Mesothelial cell of epicardium (in vitro differentiated cells): ENCODE data around the gene EPS15. TPM values are rescaled to one million over a fixed set of nuclear protein-coding genes. Genes with fewer than 3 reads are reported as not detected.

Experiments used
- DNase-seq, 2 experiments: peaks; one replicate each; pipeline ENCODE4 v3.0.0; 2021; ENCODE audit warnings: low spot score in 2 of 2; ENCODE audit not compliant: unreplicated experiment in 2 of 2
- H3K27ac Mint-ChIP-seq: 2 replicates; pipeline ENCODE4 v1.8.0; 2021; ENCODE audit warnings: mixed read lengths
- H3K27me3 Mint-ChIP-seq: 2 replicates; pipeline ENCODE4 v1.8.0; 2021; ENCODE audit warnings: low read depth, mixed read lengths
- H3K36me3 Mint-ChIP-seq: 2 replicates; pipeline ENCODE4 v1.8.0; 2021; ENCODE audit warnings: mixed read lengths
- H3K4me1 Mint-ChIP-seq: 2 replicates; pipeline ENCODE4 v1.8.0; 2021; ENCODE audit warnings: mixed read lengths
- H3K4me3 Mint-ChIP-seq: 2 replicates; pipeline ENCODE4 v1.8.0; 2021; ENCODE audit warnings: mild to moderate bottlenecking, moderate library complexity, mixed read lengths
- H3K9me3 Mint-ChIP-seq: 2 replicates; pipeline ENCODE4 v1.8.0; 2021; ENCODE audit warnings: mixed read lengths
- CTCF ChIP-seq: fragments of 200-600 bp; sonication (generic); IDR thresholded peaks from one replicate; pipeline ENCODE4 v1.5.0; 2021; ENCODE audit warnings: antibody characterized with exemption; ENCODE audit not compliant: unreplicated experiment
- total RNA-seq: library from RNA; stranded (reverse); gene quantifications from 3 replicates; pipeline ENCODE4 v1.2.1, GENCODE V29; 2021

Gene EPS15
- total RNA-seq, 1 donor from 2014 or later: 52.5 TPM

GRCh38 chr1:51321924-51322280, 197.2 kb downstream of the EPS15 start:
- Mint-ChIP-seq H3K36me3 (no peaks in the 10 kb centered on the region), H3K9me3 (no peaks in the 10 kb centered on the region), H3K4me1 (peaks cover 19% of the 10 kb centered on the region), H3K27ac (no peak overlapping the region), H3K27me3 (no peaks in the 10 kb centered on the region), H3K4me3 (no peak overlapping the region)
- TF ChIP-seq CTCF: no peak
- no peak for DNase-seq

GRCh38 chr1:51320967-51321923, 197.8 kb downstream of the EPS15 start:
- Mint-ChIP-seq H3K36me3 (no peaks in the 10 kb centered on the region), H3K4me1 (peaks cover 19% of the 10 kb centered on the region), H3K4me3 (no peak overlapping the region), H3K9me3 (no peaks in the 10 kb centered on the region), H3K27me3 (no peaks in the 10 kb centered on the region), H3K27ac (no peak overlapping the region)
- no peak for DNase-seq
- TF ChIP-seq CTCF: no peak

- Mint-ChIP-seq H3K4me1 (peaks cover 29% of the 10 kb centered on the region), H3K4me3 (no peak overlapping the region), H3K27ac (no peak overlapping the region), H3K9me3 (no peaks in the 10 kb centered on the region), H3K27me3 (no peaks in the 10 kb centered on the region), H3K36me3 (no peaks in the 10 kb centered on the region)
- TF ChIP-seq CTCF: no peak
- no peak for DNase-seq
Observed at GRCh38 chr1:51317798-51318197, 201.3 kb downstream of the EPS15 start.

- H3K36me3 Mint-ChIP-seq: no peaks in the 10 kb centered on the region
- no peaks in the 10 kb centered on the region for H3K27me3 Mint-ChIP-seq
- no peak overlapping the region for H3K27ac Mint-ChIP-seq
- H3K4me1 Mint-ChIP-seq: peaks cover 29% of the 10 kb centered on the region
- no peaks in the 10 kb centered on the region for H3K9me3 Mint-ChIP-seq
- no peak overlapping the region for H3K4me3 Mint-ChIP-seq
- TF ChIP-seq CTCF: no peak
- DNase-seq: no peak
Observed at GRCh38 chr1:51316846-51317120, 202.3 kb downstream of the EPS15 start.

GRCh38 chr1:51316113-51316845, 202.8 kb downstream of the EPS15 start:
- H3K27ac Mint-ChIP-seq: no peak overlapping the region
- no peaks in the 10 kb centered on the region for H3K36me3 Mint-ChIP-seq
- TF ChIP-seq CTCF: no peak
- H3K4me3 Mint-ChIP-seq: no peak overlapping the region
- no peaks in the 10 kb centered on the region for H3K27me3 Mint-ChIP-seq
- H3K9me3 Mint-ChIP-seq: no peaks in the 10 kb centered on the region
- no peak for DNase-seq
- H3K4me1 Mint-ChIP-seq: peaks cover 29% of the 10 kb centered on the region
